ENCODE results near the gene STAT3.

The STAT3 gene

DNA sequence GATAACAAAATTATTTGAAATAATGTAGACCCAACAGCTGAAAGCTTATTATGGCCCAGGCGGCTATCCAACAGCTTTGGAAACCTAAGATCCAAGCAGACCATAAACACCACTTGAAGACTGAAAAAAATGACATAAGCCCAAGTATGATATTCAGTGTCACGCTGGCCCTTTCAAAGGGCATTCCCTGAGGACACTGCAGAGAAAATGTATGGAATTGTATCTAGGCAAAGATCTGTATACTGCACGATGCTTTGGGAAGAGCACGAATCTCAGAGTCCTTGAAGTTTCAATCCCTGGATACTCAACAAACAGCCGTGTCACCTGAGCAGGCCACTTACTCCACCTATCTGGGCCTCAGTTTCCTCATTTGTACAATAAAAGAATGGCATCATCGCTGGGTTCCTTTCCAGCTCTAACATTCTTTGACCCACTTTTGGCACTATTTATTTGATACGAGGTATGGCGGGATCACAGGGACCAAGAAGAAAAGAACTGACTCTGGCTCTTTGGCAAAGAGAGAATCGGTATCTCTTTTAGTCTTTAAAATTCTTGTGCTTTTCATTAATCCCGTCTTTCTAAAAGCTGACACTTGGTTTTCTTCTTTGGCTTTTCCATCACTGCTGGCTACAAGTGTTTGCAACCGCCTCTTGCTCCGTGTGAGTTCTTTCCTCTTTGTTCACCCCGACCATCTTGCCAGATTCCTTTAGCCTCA lies 113.3 kb downstream of the STAT3 start:
- TF ChIP-seq CTCF (conservative IDR thresholded peaks at IDR 0.05; ENCODE audit: control insufficient read depth, insufficient read depth, low read depth, low read length): no peak
- peak overlapping the region; percentile 69 for H3K4me3 ChIP-seq (ENCODE audit: control insufficient read depth, low read depth, low read length)
- peak; percentile 19 for DNase-seq (ENCODE audit: low read depth)

DNA sequence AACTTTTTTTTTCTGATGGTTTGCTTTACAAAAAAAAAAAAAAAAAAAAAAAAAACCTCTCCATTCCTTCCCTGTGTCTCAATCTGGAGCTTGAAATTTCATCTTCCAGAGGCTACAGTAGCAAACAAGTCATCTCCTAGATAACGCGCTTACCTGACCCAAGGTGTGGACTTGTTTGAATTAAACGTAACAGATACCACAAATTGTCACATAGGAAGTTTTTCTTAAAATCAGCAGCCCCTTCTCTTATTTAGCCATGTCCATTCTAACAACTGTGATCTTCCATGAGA lies 114.0 kb downstream of the STAT3 start:
- no peak overlapping the region for H3K4me3 ChIP-seq (ENCODE audit: control insufficient read depth, low read depth, low read length)
- TF ChIP-seq CTCF (conservative IDR thresholded peaks at IDR 0.05; ENCODE audit: control insufficient read depth, insufficient read depth, low read depth, low read length): no peak
- no peak for DNase-seq (ENCODE audit: low read depth)

- H3K4me3 ChIP-seq (ENCODE audit: control insufficient read depth, low read depth, low read length): no peak overlapping the region
- no peak for TF ChIP-seq CTCF (conservative IDR thresholded peaks at IDR 0.05; ENCODE audit: control insufficient read depth, insufficient read depth, low read depth, low read length)
- no peak for DNase-seq (ENCODE audit: low read depth)
Measured at GRCh38 chr17:42273474-42274252, 114.6 kb downstream of the STAT3 start.

- no peak overlapping the region for H3K4me3 ChIP-seq (ENCODE audit: control insufficient read depth, low read depth, low read length)
- DNase-seq (ENCODE audit: low read depth): no peak
- TF ChIP-seq CTCF (conservative IDR thresholded peaks at IDR 0.05; ENCODE audit: control insufficient read depth, insufficient read depth, low read depth, low read length): no peak
Measured at GRCh38 chr17:42272162-42272907, 115.9 kb downstream of the STAT3 start.

GRCh38 chr17:42271779-42272035 lies 116.5 kb downstream of the STAT3 start:
- DNase-seq (ENCODE audit: low read depth): no peak
- no peak for TF ChIP-seq CTCF (conservative IDR thresholded peaks at IDR 0.05; ENCODE audit: control insufficient read depth, insufficient read depth, low read depth, low read length)
- no peak overlapping the region for H3K4me3 ChIP-seq (ENCODE audit: control insufficient read depth, low read depth, low read length)

GRCh38 chr17:42271006-42271778 lies 117.0 kb downstream of the STAT3 start:
- no peak overlapping the region for H3K4me3 ChIP-seq (ENCODE audit: control insufficient read depth, low read depth, low read length)
- no peak for DNase-seq (ENCODE audit: low read depth)
- no peak for TF ChIP-seq CTCF (conservative IDR thresholded peaks at IDR 0.05; ENCODE audit: control insufficient read depth, insufficient read depth, low read depth, low read length)

Data from fibroblast of mammary gland (primary cell).